IMR-90 (cell line): ENCODE measurements around the gene MPI. TPM values are rescaled to one million over a fixed set of nuclear protein-coding genes. Genes with fewer than 3 reads are reported as not detected.

Experiments
- ATAC-seq: fragments of 200-7000 bp; cut with Tn5 transposase; 2 replicates; pipeline ENCODE4 v1.9.1; 2020; ENCODE audit warnings: low read depth, mild to moderate bottlenecking, moderate library complexity
- BruUV-seq: library from RNA; stranded (reverse); fragments of 400-500 nt; replicated peaks from 2 replicates; lab custom pipeline; 2021; lab: Mats Ljungman, UMichigan
- CTCF ChIA-PET: fragments of 300-600 bp; formaldehyde crosslinking; extraction: SDS; loops from one replicate; lab custom pipeline; 2021; ENCODE audit warnings: antibody characterized with exemption; lab: Yijun Ruan, JAX
- POLR2A ChIA-PET: fragments of 300-600 bp; sonication (Branson Sonifier 250); formaldehyde crosslinking; loops from one replicate; lab custom pipeline; 2022; ENCODE audit warnings: antibody characterized with exemption; ENCODE audit not compliant: unreplicated experiment; lab: Charles Lee
- DNase-seq: peaks from one replicate; pipeline ENCODE4 v3.0.0; 2013
- H2AFZ ChIP-seq: replicated peaks from 2 replicates; pipeline ENCODE3; 2013; ENCODE audit warnings: low read length, mild to moderate bottlenecking; ENCODE audit not compliant: poor library complexity
- H2AK5ac ChIP-seq: 2 replicates; pipeline ENCODE4 v1.6.1; 2013; ENCODE audit warnings: low read depth, low read length, inconsistent platforms
- H2AK9ac ChIP-seq: replicated peaks from 2 replicates; pipeline ENCODE3; 2013; ENCODE audit warnings: mild to moderate bottlenecking, low read depth, low read length, moderate library complexity; ENCODE audit not compliant: poor library complexity
- H2BK120ac ChIP-seq: 2 replicates; pipeline ENCODE4 v1.6.1; 2013; ENCODE audit warnings: low read depth, low read length, inconsistent platforms
- H2BK15ac ChIP-seq: 3 replicates; pipeline ENCODE4 v1.6.1; 2013; ENCODE audit warnings: low read depth, low read length, inconsistent platforms
- H2BK20ac ChIP-seq: 2 replicates; pipeline ENCODE4 v1.6.1; 2013; ENCODE audit warnings: low read depth, mild to moderate bottlenecking, inconsistent platforms, low read length, moderate library complexity
- H2BK5ac ChIP-seq: 2 replicates; pipeline ENCODE4 v1.6.1; 2013; ENCODE audit warnings: mild to moderate bottlenecking, low read depth, low read length, inconsistent platforms; ENCODE audit not compliant: poor library complexity, severe bottlenecking
- H3K14ac ChIP-seq: replicated peaks from 2 replicates; pipeline ENCODE4 v1.6.1; 2013; ENCODE audit warnings: low read depth, low read length, inconsistent platforms
- H3K18ac ChIP-seq: 2 replicates; pipeline ENCODE4 v1.6.1; 2013; ENCODE audit warnings: low read depth, low read length, control low read depth
- H3K23ac ChIP-seq: 2 replicates; pipeline ENCODE4 v1.6.1; 2013; ENCODE audit warnings: low read depth, low read length, inconsistent platforms
- H3K27ac ChIP-seq: 2 replicates; pipeline ENCODE4 v1.5.1; 2013; ENCODE audit warnings: mild to moderate bottlenecking, control low read depth, low read length; ENCODE audit not compliant: insufficient read depth
- H3K27me3 ChIP-seq: 2 replicates; pipeline ENCODE4 v1.6.1; 2013; ENCODE audit warnings: low read length; ENCODE audit not compliant: control insufficient read depth, insufficient read depth
- H3K36me3 ChIP-seq: 2 replicates; pipeline ENCODE4 v1.6.1; 2013; ENCODE audit warnings: low read length, mixed read lengths; ENCODE audit not compliant: control insufficient read depth, insufficient read depth
- H3K4ac ChIP-seq: 2 replicates; pipeline ENCODE4 v1.6.1; 2013; ENCODE audit warnings: low read depth, low read length, inconsistent platforms
- H3K4me1 ChIP-seq: 2 replicates; pipeline ENCODE4 v1.6.1; 2013; ENCODE audit warnings: low read length, mixed read lengths; ENCODE audit not compliant: control insufficient read depth, insufficient read depth
- H3K4me2 ChIP-seq: 2 replicates; pipeline ENCODE4 v1.6.1; 2013; ENCODE audit warnings: low read depth, mild to moderate bottlenecking, control low read depth, low read length, moderate library complexity
- H3K4me3 ChIP-seq: 2 replicates; pipeline ENCODE4 v1.5.1; 2013; ENCODE audit warnings: low read depth, mild to moderate bottlenecking, control low read depth, low read length, moderate library complexity; ENCODE audit not compliant: insufficient read depth
- H3K56ac ChIP-seq: 2 replicates; pipeline ENCODE4 v1.6.1; 2013; ENCODE audit warnings: low read length, inconsistent platforms; ENCODE audit not compliant: insufficient read depth; ENCODE audit errors: extremely low read depth
- H3K79me1 ChIP-seq, 2 experiments: 2 replicates each; pipeline ENCODE4 v1.6.1; 2013; ENCODE audit warnings: low read length in 2 of 2, inconsistent platforms in 1 of 2, low read depth in 1 of 2
- H3K9ac ChIP-seq: 2 replicates; pipeline ENCODE4 v1.6.1; 2013; ENCODE audit warnings: low read depth, low read length, control low read depth
- H3K9me1 ChIP-seq: 2 replicates; pipeline ENCODE4 v1.6.1; 2013; ENCODE audit warnings: low read length, inconsistent platforms; ENCODE audit not compliant: insufficient read depth
- H3K9me3 ChIP-seq: 2 replicates; pipeline ENCODE4 v1.6.1; 2013; ENCODE audit warnings: low read length; ENCODE audit not compliant: control insufficient read depth, insufficient read depth
- H4K20me1 ChIP-seq: 2 replicates; pipeline ENCODE4 v1.6.1; 2013; ENCODE audit warnings: low read length, inconsistent platforms; ENCODE audit not compliant: insufficient read depth
- H4K5ac ChIP-seq: 2 replicates; pipeline ENCODE4 v1.6.1; 2013; ENCODE audit warnings: mild to moderate bottlenecking, low read depth, low read length, control low read depth
- H4K8ac ChIP-seq, 2 experiments: 2 replicates each; pipeline ENCODE4 v1.6.1; 2013; ENCODE audit warnings: low read depth in 2 of 2, low read length in 2 of 2, control low read depth in 1 of 2, inconsistent platforms in 1 of 2
- H4K91ac ChIP-seq: 2 replicates; pipeline ENCODE4 v1.6.1; 2013; ENCODE audit warnings: low read depth, low read length, inconsistent platforms; ENCODE audit not compliant: insufficient read depth
- BHLHE40 ChIP-seq: fragments of 150-350 bp; IDR thresholded peaks from 2 replicates; pipeline ENCODE4 v1.6.1; 2016; ENCODE audit warnings: mild to moderate bottlenecking, low read depth, low read length
- MAFK ChIP-seq: IDR thresholded peaks from 2 replicates; pipeline ENCODE4 v1.6.1; 2012; ENCODE audit warnings: low read depth, low read length, improper control_type of control experiment
- WGBS, 2 experiments: methylation state at CpG; one replicate each; pipeline versions ENCODE4 v1.1.5 to v1.1.7; 2013; ENCODE audit warnings: missing lambda C conversion rate in 2 of 2; ENCODE audit not compliant: insufficient read length in 1 of 2; ENCODE audit errors: extremely low coverage in 2 of 2; 5-methylcytosine and 5-hydroxymethylcytosine counted together
- dilution Hi-C: fragments of 300-500 bp; cut with HindIII; formaldehyde crosslinking; loops from one replicate; pipeline ENCODE4 v1.14.3; 2018; ENCODE audit warnings: low sequenced_read_pairs; ENCODE audit not compliant: unreplicated experiment
- in situ Hi-C: fragments of 300-500 bp; cut with MboI; formaldehyde crosslinking; loops from 3 replicates; pipeline ENCODE4 v1.14.3; 2019; ENCODE audit warnings: low sequenced_read_pairs, inconsistent platforms, mixed read lengths
- intact Hi-C: fragments of 100-400 bp; cut with micrococcal nuclease; formaldehyde crosslinking; loops from 2 replicates; pipeline ENCODE4 v1.10.0; 2022
- polyA plus RNA-seq, 3 experiments: library from polyadenylated mRNA; depleted of rRNA; stranded (reverse); fragments of >200 nt; gene quantifications; 2 replicates each; pipeline ENCODE4 v1.2.3, GENCODE V29; 2012; ENCODE audit warnings: low replicate concordance in 1 of 3
- total RNA-seq: library from RNA; depleted of rRNA; stranded (reverse); fragments of >200 nt; gene quantifications from 2 replicates; pipeline ENCODE4 v1.2.3, GENCODE V29; 2012

Gene MPI
- total and polyA plus RNA-seq, 2 of the 4 experiments (the other 2 are of a cell fraction) = 80.1 to 91.8 TPM

DNA sequence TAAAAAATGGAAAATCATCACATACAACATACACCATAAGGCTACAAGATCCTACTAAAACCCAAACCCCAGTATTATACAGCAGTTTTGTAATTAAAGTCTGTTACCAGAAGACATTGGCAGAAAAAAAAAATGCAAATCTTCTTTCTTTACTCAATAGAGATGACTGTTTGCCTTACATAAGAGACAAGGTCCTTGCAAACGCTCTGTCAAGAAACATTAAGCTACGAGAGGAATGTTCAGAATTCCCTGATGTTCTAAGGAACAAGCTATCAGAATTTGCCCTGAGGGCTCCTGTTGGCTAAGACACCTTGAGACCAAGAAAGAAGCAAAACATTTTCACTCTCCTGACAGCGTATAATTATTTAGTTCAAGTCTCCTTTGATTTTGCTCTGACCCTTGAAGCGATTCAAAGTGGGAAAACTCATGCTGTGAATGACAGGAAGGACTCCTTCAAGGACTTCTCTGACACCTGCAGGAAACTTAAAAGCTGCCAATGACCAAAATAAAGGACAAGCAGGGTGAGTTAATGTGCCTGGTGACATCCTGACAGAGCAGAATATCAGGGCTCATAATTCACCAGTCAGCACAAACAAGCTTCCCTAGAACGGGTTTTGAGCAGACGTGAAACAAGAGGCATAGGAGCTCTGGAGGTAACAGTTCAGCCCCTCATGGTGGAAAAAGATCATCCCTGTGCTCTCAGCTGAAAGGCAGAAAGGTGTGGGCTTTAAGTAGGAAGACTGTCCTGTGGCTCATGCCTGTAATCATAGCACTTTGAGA, 19.2 kb upstream of the MPI start:
- H2AK9ac ChIP-seq = no peak overlapping the region
- H3K9ac ChIP-seq = no peak overlapping the region
- no peaks in the 10 kb centered on the region for H3K9me3 ChIP-seq
- H3K56ac ChIP-seq = no peak overlapping the region
- no peak overlapping the region for H2BK20ac ChIP-seq
- H3K27me3 ChIP-seq = no peaks in the 10 kb centered on the region
- no peak overlapping the region for H2BK5ac ChIP-seq
- POLR2A ChIA-PET = interaction anchor here (0.7 kb wide), 1 partner anchor 9 kb away, joined by 4 read pairs; no protein-coding TSS in a partner anchor
- peaks cover 64% of the 10 kb centered on the region for H4K20me1 ChIP-seq
- peaks cover 2% of the 10 kb centered on the region for H3K36me3 ChIP-seq
- peak overlapping the region; percentile 50; the same call in 1 of the 2 replicates for H3K23ac ChIP-seq
- H3K9me1 ChIP-seq = peaks cover 38% of the 10 kb centered on the region
- no peak overlapping the region for H4K91ac ChIP-seq
- BruUV-seq = TSS peak; percentile 18
- no peak overlapping the region for H2AFZ ChIP-seq
- CTCF ChIA-PET = interaction anchor here (1.1 to 1.2 kb wide), 2 partner anchors 88 to 100 kb away, joined by 3 to 10 read pairs; no protein-coding TSS in a partner anchor
- no peak overlapping the region for H3K4me3 ChIP-seq
- no peak overlapping the region for H2BK120ac ChIP-seq
- intact Hi-C loops (no loop called here), in situ Hi-C loops (no loop called here), dilution Hi-C loops (no loop called here)
- H4K5ac ChIP-seq = no peak overlapping the region
- ATAC-seq = no peak
- H3K79me1 ChIP-seq = peaks cover 13 to 76% of the 10 kb centered on the region in 2 experiments; a peak in 3 of 4 replicates
- H3K14ac ChIP-seq = no peak overlapping the region
- H3K4ac ChIP-seq = no peak overlapping the region
- H4K8ac ChIP-seq = no peak overlapping the region
- TF ChIP-seq MAFK (peak; percentile 32; the same call in 1 of the 2 replicates), BHLHE40 (no peak)
- no peak overlapping the region for H2BK15ac ChIP-seq
- H2AK5ac ChIP-seq = no peak overlapping the region
- H3K4me1 ChIP-seq = peaks cover 18% of the 10 kb centered on the region
- no peak overlapping the region for H3K18ac ChIP-seq
- no peak for DNase-seq
- H3K4me2 ChIP-seq = no peak overlapping the region
- no peak overlapping the region for H3K27ac ChIP-seq
- WGBS, 2 experiments = no CpG with 5 or more reads among the region's 6 CpGs
